Measurements from ENCODE around the gene U2AF2. TPM values are rescaled to one million over a fixed set of nuclear protein-coding genes. Genes with fewer than 3 reads are reported as not detected.

The U2AF2 gene
- total and polyA plus RNA-seq, 2 experiments from 2014 or later, result 73.1 to 233 TPM

- TF ChIP-seq ZNF462 (CRISPR knock-in tag; IDR thresholded peaks at IDR 0.05), result no peak
- no peak for TF ChIP-seq EZH2 (IDR thresholded peaks at IDR 0.05; ENCODE audit: low read depth, unreplicated experiment)
- TF ChIP-seq EZH2phosphoT487 (IDR thresholded peaks at IDR 0.05; ENCODE audit: unreplicated experiment), result no peak
- TF ChIP-seq CTCF (conservative IDR thresholded peaks at IDR 0.05; ENCODE audit: low read depth in 2 of 2), result no peak
Measured at GRCh38 chr19:55668603-55669348, 13.9 kb downstream of the U2AF2 start (continued).

Measured in GM23338 (cell line).